ENCODE measurements around the gene THOC6. TPM values are rescaled to one million over a fixed set of nuclear protein-coding genes. Genes with fewer than 3 reads are reported as not detected.

THOC6 gene
- total RNA-seq, 5 donors from 2014 or later (not counting 1 experiment from before 2014, with no cell fraction given) = 23.7 to 32.8 (median 31.7) TPM

DNA sequence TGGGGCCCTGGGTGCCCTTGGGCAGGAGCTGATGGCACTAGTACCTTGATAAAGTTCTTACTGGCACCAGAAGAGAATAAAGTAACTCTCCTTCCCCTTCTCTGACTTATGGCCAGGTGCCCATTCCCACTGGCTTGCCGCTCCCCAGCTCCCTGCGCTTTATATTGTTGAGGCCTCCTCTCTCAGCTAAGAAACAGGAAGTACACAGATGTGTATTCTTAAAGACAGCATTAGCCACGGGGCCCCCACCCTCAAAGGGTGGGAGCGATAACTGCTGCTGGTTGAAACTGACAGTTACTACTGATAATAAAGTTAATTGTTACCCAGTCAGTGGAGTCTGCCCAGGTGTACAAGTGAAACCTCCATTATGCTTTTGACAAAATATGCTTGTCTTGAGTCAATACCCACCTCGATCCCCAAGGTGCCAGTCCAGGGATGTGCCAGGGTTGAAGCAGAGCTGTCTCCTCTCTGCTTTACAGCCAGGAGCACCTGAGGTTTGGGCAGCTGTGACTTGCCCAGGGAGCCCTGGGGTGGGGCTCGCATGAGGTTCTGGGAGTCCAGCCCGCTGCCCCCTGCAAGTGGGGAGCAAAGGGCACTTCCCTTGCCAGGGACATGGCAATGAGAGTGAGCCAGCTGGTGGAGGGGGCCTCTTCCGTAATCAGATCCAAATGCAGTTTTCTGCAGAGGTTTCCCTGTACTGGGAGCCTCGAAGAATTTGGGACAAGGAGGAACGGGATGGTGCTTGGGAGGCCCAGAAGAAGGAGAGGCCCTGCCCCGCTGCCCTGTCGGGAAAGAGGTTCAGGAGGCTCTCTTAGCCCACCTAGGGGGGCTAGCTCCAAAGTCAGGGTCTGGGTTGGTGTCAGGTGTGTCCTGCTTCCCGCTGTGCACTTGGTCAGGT lies 16.5 kb upstream of the THOC6 start:
- no peaks in the 10 kb centered on the region for H3K9me3 ChIP-seq
- peaks cover 20 to 41% of the 10 kb centered on the region in 2 experiments for H3K4me1 ChIP-seq (ENCODE audit: control insufficient read depth in 1 of 2, extremely low read depth in 1 of 2, insufficient read depth in 2 of 2, low read length in 2 of 2)
- Mint-ChIP-seq H3K9me3 (no peaks in the 10 kb centered on the region), H3K4me3 (peak overlapping the region in 2 of 3 donors; percentile 25 to 78), H3K27me3 (peaks cover 0 to 18% of the 10 kb centered on the region in 2 donors), H3K4me1 (peaks cover 23 to 32% (median 30%) of the 10 kb centered on the region in 3 donors), H3K27ac (no peak overlapping the region), H3K36me3 (no peaks in the 10 kb centered on the region)
- H3K27ac ChIP-seq (ENCODE audit: low read length) = no peak overlapping the region
- ATAC-seq (replicated peaks in 1 of 4) (no peak), DNase-seq (no peak)
- POLR2A ChIA-PET = no interaction called here
- H3K27me3 ChIP-seq (replicated peaks in 1 of 2; ENCODE audit: control insufficient read depth in 2 of 2, extremely low read depth in 1 of 2, insufficient read depth in 2 of 2, low read length in 1 of 2) = peaks cover 0 to 55% of the 10 kb centered on the region in 2 experiments
- WGBS (ENCODE audit: insufficient coverage) = 64% methylated on average over 8 of the region's 13 CpGs
- no peaks in the 10 kb centered on the region for H3K36me3 ChIP-seq (ENCODE audit: control insufficient read depth in 2 of 2, extremely low read depth in 1 of 2, insufficient read depth in 1 of 2, low read length in 1 of 2)
- CTCF ChIA-PET = interaction anchor here in 1 of 2 donors (0.6 to 1.3 kb wide), 4 partner anchors 13 to 96 kb away, joined by 3 to 6 read pairs (median 3); no protein-coding TSS in a partner anchor
- H3K4me3 ChIP-seq (ENCODE audit: control insufficient read depth in 1 of 2, extremely low read depth in 1 of 2, low read length in 1 of 2) = peak overlapping the region in 1 of 2 donors; percentile 62

DNA sequence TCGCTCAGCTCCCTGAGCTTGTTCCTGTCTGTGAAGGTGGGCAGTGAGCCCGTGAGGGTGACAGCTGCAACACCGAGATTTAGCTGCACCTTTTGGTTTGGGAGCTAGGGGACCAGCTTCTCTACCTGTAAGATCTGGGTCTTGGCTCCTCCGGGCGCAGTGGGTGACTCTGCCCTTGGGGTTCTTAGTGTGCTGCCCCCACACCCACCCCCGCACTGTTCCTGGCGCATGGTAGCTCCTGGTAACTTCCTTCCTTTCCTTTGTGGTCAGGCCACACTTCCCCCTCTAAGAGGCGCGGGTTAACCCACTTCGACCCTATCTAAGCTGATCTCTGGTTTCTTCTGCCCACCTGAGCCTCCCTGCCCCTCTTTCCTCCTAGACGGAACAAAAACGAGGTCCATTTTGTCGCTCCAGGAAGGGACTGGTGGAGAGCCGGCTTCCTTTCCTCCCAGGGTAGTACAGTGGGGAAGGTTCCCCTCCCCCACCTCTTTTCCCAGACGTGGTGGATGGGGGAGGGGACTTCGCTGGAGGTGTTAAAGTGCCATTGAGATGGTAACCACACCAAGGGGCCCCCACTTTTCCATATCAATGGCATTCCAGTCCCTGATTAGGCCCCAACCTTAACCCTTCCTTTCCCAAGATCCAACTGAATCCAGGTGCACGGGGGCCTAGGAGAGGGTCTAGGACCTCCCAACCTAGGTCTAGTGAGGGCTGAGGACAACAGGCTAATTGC lies 15.7 kb upstream of the THOC6 start:
- no peak for ATAC-seq (replicated peaks in 1 of 4)
- peaks cover 20 to 48% of the 10 kb centered on the region in 2 experiments for H3K4me1 ChIP-seq (ENCODE audit: control insufficient read depth in 1 of 2, extremely low read depth in 1 of 2, insufficient read depth in 2 of 2, low read length in 2 of 2)
- no peak overlapping the region for H3K27ac ChIP-seq (ENCODE audit: low read length)
- Mint-ChIP-seq H3K27ac (no peak overlapping the region), H3K4me1 (peaks cover 23 to 37% (median 30%) of the 10 kb centered on the region in 3 donors), H3K4me3 (peak overlapping the region; percentile 25 to 78 (median 44)), H3K9me3 (no peaks in the 10 kb centered on the region), H3K27me3 (peaks cover 0 to 23% of the 10 kb centered on the region in 2 donors), H3K36me3 (no peaks in the 10 kb centered on the region)
- 13% methylated on average over 8 of the region's 17 CpGs for WGBS (ENCODE audit: insufficient coverage)
- peaks cover 0 to 63% of the 10 kb centered on the region in 2 experiments for H3K27me3 ChIP-seq (replicated peaks in 1 of 2; ENCODE audit: control insufficient read depth in 2 of 2, extremely low read depth in 1 of 2, insufficient read depth in 2 of 2, low read length in 1 of 2)
- H3K4me3 ChIP-seq (ENCODE audit: control insufficient read depth in 1 of 2, extremely low read depth in 1 of 2, low read length in 1 of 2) = peak overlapping the region; percentile 1 to 62
- no peaks in the 10 kb centered on the region for H3K36me3 ChIP-seq (ENCODE audit: control insufficient read depth in 2 of 2, extremely low read depth in 1 of 2, insufficient read depth in 1 of 2, low read length in 1 of 2)
- peak in 4 of 35 experiments; percentile 21 to 39 (median 24) for DNase-seq
- CTCF ChIA-PET = interaction anchor here in 1 of 2 donors (0.6 to 1.3 kb wide), 4 partner anchors 13 to 95 kb away, joined by 3 to 6 read pairs (median 3); no protein-coding TSS in a partner anchor
- POLR2A ChIA-PET = no interaction called here
- no peaks in the 10 kb centered on the region for H3K9me3 ChIP-seq

DNA sequence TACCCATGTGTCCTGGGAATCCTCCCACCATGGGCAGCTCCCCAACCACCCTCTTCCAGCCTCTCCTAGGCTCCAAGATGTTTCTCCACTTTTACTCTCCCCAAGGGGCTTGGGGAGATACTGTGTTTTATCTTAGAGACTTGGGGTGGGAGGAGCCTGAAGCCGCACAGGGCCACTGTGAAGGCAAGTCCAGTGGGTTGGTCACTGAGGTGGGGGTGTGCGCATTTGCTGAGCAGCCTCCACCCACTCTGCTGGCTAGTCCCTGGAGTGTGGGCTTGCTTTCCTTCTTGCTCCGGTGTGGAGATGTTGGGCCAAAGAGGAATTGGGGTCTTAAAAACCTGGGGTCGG lies 15.2 kb upstream of the THOC6 start:
- H3K9me3 Mint-ChIP-seq = no peaks in the 10 kb centered on the region
- Histone ChIP-seq H3K27ac (ENCODE audit: low read length) (no peak overlapping the region), H3K36me3 (ENCODE audit: control insufficient read depth in 2 of 2, extremely low read depth in 1 of 2, insufficient read depth in 1 of 2, low read length in 1 of 2) (no peaks in the 10 kb centered on the region), H3K4me1 (ENCODE audit: control insufficient read depth in 1 of 2, extremely low read depth in 1 of 2, insufficient read depth in 2 of 2, low read length in 2 of 2) (peaks cover 20 to 45% of the 10 kb centered on the region in 2 experiments), H3K27me3 (replicated peaks in 1 of 2; ENCODE audit: control insufficient read depth in 2 of 2, extremely low read depth in 1 of 2, insufficient read depth in 2 of 2, low read length in 1 of 2) (peaks cover 0 to 68% of the 10 kb centered on the region in 2 experiments), H3K9me3 (no peaks in the 10 kb centered on the region), H3K4me3 (ENCODE audit: control insufficient read depth in 1 of 2, extremely low read depth in 1 of 2, low read length in 1 of 2) (peak overlapping the region in 1 of 2 donors; percentile 62)
- CTCF ChIA-PET = interaction anchor here in 1 of 2 donors (1.0 to 1.3 kb wide), 2 partner anchors 19 to 22 kb away, joined by 3 to 6 read pairs; no protein-coding TSS in a partner anchor
- H3K27ac Mint-ChIP-seq = no peak overlapping the region
- H3K27me3 Mint-ChIP-seq = peaks cover 0 to 23% of the 10 kb centered on the region in 2 donors
- no peak for ATAC-seq (replicated peaks in 1 of 4)
- DNase-seq = no peak
- H3K36me3 Mint-ChIP-seq = no peaks in the 10 kb centered on the region
- peak overlapping the region in 1 of 3 donors; percentile 78 for H3K4me3 Mint-ChIP-seq
- POLR2A ChIA-PET = no interaction called here
- H3K4me1 Mint-ChIP-seq = peaks cover 23 to 36% (median 30%) of the 10 kb centered on the region in 3 donors
- WGBS (ENCODE audit: insufficient coverage) = 90% methylated on average over 4 of the region's 4 CpGs

DNA sequence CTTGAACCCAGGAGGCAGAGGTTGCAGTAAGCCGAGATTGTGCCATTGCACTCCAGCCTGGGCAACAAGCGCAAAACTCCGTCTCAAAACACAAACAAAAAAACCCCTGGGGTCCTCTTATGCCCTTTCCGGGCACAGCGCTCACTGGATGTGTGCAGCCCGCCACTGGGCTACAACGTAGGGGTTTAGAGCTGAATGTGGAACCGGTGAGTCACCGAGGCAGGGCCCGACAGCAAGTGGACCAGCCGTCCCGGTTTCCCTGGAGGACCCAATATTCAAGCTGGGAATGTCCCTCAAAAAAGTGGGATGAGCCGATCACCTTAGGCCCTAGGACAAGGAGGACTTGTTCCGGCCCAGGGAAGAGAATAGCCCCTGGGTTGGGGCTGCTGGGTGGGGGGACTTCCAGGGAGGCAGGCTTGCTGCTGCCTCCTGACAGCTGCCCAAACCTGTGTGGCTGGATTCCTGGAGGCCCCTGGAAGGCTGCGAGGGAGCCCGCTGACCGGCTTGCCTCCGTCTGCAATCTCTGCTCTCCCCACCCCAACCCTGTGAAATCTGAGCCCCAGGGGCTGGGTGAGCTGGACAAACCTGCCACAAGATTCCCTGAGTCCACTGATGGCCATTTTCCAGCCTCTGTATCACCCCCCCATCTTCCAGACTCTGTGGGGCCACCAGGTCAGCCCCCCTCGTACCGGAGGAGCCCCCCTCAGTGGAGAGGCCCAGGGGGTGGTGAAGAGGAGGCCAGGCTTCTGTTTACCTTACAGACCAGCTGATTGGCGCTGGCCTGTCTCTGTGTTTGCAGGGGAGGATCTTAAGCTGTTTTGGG lies 14.1 kb upstream of the THOC6 start:
- no peaks in the 10 kb centered on the region for H3K36me3 Mint-ChIP-seq
- ChIA-PET POLR2A (no interaction called here), CTCF (interaction anchor here in 1 of 2 donors (0.7 to 0.9 kb wide), 2 partner anchors 22 to 99 kb away, joined by 3 read pairs; no protein-coding TSS in a partner anchor)

DNA sequence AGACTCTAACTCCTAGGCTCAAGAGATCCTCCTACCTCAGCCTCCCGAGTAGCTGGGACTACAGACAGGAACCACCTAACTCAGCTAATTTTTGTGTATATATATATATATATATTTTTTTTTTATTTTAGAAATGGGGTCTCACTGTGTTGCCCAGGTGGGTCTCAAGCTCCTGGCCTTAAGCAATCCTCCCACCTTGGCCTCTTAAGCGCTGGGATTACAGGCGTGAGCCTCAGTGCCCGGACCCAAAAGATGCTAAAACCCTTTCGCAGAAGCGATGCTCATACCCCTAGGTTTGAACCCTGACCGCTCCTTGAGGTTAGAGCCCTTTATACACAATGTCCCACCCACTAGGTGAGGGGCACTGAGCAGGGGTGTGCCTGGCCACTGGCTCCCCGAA lies 13.3 kb upstream of the THOC6 start:
- H3K9me3 ChIP-seq = no peaks in the 10 kb centered on the region
- H3K4me1 ChIP-seq (ENCODE audit: control insufficient read depth in 1 of 2, extremely low read depth in 1 of 2, insufficient read depth in 2 of 2, low read length in 2 of 2) = peaks cover 20 to 39% of the 10 kb centered on the region in 2 experiments
- no peak for DNase-seq
- H3K27ac Mint-ChIP-seq = no peak overlapping the region
- H3K27ac ChIP-seq (ENCODE audit: low read length) = no peak overlapping the region
- CTCF ChIA-PET = interaction anchor here in 1 of 2 donors (0.7 kb wide), 1 partner anchor 98 kb away, joined by 3 read pairs; no protein-coding TSS in a partner anchor
- no peaks in the 10 kb centered on the region for H3K36me3 ChIP-seq (ENCODE audit: control insufficient read depth in 2 of 2, extremely low read depth in 1 of 2, insufficient read depth in 1 of 2, low read length in 1 of 2)
- POLR2A ChIA-PET = no interaction called here
- H3K27me3 Mint-ChIP-seq = peaks cover 0 to 20% of the 10 kb centered on the region in 2 donors
- no peak for ATAC-seq (replicated peaks in 1 of 4)
- no peaks in the 10 kb centered on the region for H3K36me3 Mint-ChIP-seq
- no peak overlapping the region for H3K4me3 ChIP-seq (ENCODE audit: control insufficient read depth in 1 of 2, extremely low read depth in 1 of 2, low read length in 1 of 2)
- H3K27me3 ChIP-seq (replicated peaks in 1 of 2; ENCODE audit: control insufficient read depth in 2 of 2, extremely low read depth in 1 of 2, insufficient read depth in 2 of 2, low read length in 1 of 2) = peaks cover 0 to 72% of the 10 kb centered on the region in 2 experiments
- peaks cover 23 to 31% (median 25%) of the 10 kb centered on the region in 3 donors for H3K4me1 Mint-ChIP-seq
- no peaks in the 10 kb centered on the region for H3K9me3 Mint-ChIP-seq
- H3K4me3 Mint-ChIP-seq = no peak overlapping the region
- 91% methylated on average over 6 of the region's 8 CpGs for WGBS (ENCODE audit: insufficient coverage)

More for the DNA sequence above, 14.1 kb upstream of the THOC6 start:
- Mint-ChIP-seq H3K9me3 (no peaks in the 10 kb centered on the region), H3K27me3 (peaks cover 0 to 24% of the 10 kb centered on the region in 2 donors), H3K4me3 (no peak overlapping the region), H3K27ac (no peak overlapping the region), H3K4me1 (peaks cover 23 to 34% (median 27%) of the 10 kb centered on the region in 3 donors)
- Histone ChIP-seq H3K36me3 (ENCODE audit: control insufficient read depth in 2 of 2, extremely low read depth in 1 of 2, insufficient read depth in 1 of 2, low read length in 1 of 2) (no peaks in the 10 kb centered on the region), H3K27me3 (replicated peaks in 1 of 2; ENCODE audit: control insufficient read depth in 2 of 2, extremely low read depth in 1 of 2, insufficient read depth in 2 of 2, low read length in 1 of 2) (peaks cover 0 to 75% of the 10 kb centered on the region in 2 experiments), H3K9me3 (no peaks in the 10 kb centered on the region), H3K4me3 (ENCODE audit: control insufficient read depth in 1 of 2, extremely low read depth in 1 of 2, low read length in 1 of 2) (no peak overlapping the region), H3K27ac (ENCODE audit: low read length) (no peak overlapping the region), H3K4me1 (ENCODE audit: control insufficient read depth in 1 of 2, extremely low read depth in 1 of 2, insufficient read depth in 2 of 2, low read length in 2 of 2) (peaks cover 20 to 42% of the 10 kb centered on the region in 2 experiments)
- WGBS (ENCODE audit: insufficient coverage) = 95% methylated on average over 17 of the region's 21 CpGs
- ATAC-seq (replicated peaks in 1 of 4) (no peak), DNase-seq (no peak)
